ENCODE measurements around the gene CHD6.
"Not testable (repeated sequence)": the region's sequence is repeated elsewhere in the genome, so short reads cannot be mapped to it uniquely, and the experiment has no call there.

The CHD6 gene

GRCh38 chr20:41538810-41539596, 79.2 kb downstream of the CHD6 start:
- DNase-seq = no peak

DNA sequence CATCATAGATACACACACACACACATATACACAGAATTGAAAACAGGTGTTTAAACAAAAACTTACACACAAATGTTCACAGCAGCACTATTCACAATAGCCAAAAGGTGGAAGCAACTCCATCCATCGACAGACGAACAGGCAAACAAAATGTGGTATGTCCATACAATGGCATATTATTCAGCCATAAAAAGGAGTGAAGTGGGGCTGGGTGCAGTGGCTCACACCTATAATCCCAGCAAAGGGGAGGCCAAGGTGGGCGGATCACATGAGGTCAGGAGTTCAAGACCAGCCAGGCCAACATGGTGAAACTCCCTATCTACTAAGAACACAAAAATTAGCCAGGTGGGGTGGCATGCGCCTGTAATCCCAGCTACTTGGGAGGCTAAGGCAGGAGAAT, 80.3 kb downstream of the CHD6 start:
- DNase-seq = no peak

GRCh38 chr20:41535551-41535950, 82.6 kb downstream of the CHD6 start:
- DNase-seq = not testable (repeated sequence)

DNA sequence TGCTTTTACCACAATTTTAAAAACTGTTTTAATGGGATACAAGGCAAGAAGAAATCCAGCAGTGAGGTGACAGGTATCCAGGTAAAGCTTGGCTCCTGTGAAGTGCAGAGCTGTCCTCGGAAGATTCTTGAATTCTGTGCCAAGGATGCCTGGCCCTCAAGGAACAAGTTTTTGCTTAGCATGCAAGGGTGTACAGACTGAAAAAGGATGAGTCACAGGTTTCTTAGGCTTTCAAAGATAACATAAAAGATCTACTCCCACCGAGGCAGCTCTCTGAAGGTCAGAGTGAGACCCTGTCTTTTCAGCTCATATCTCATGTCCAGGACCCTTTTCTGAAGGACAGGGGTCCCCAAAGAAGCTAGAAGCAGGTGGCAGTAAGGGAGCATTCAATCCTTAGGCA, 83.3 kb downstream of the CHD6 start:
- no peak for DNase-seq

DNA sequence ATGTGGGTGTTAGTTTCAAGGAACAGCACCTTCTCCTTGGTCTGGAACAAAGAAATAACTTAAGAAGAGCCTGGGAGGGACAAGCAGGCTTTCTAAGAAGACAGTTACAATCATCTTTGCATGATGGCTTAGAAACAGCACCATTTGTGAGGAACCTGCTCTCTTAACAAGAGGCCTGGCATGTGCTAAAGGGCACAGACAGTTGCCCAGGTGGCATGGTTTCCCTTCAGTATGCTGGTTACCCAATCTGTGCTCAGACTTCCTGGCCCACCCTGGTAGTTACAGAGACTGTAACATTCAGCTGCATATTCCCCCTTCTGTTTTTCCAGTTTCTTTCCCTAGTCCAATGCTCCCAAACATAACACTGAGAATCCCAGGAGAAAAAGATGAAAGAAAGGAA, 84.0 kb downstream of the CHD6 start:
- no peak for DNase-seq

DNA sequence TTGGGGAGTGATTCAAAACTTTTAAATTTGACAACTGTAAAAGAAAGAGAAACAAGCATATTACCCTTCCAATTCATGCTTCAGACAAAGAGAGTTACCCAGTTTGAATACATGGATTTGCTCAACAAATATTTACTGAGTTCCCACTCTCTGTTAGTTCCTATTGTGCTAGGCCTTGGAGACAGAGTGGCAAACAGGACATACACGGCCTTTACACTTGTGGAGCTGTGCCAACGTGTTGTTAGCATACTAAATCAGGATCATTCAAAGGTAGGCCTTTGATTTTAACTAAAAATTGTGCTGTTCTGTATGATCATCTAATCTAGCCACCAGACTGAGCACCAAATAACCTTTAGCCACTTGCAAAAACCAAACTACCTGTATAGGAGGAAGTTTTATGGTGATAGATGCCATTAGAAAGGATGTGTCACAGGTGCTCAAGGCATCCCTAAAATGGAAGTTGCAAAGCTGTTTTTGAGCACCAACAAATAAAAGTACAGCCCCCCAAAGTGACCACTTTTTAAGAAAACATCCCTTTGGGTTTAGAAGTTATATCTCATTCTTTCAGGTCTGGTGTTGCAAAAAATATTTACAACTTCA, 84.5 kb downstream of the CHD6 start:
- no peak for DNase-seq

GRCh38 chr20:41532935-41533334, 85.2 kb downstream of the CHD6 start:
- DNase-seq = no peak

GRCh38 chr20:41531518-41532275, 86.5 kb downstream of the CHD6 start:
- no peak for DNase-seq

- DNase-seq = no peak
These were observed 87.3 kb downstream of the CHD6 start for GRCh38 chr20:41530923-41531322.

- DNase-seq = no peak
These were observed 91.8 kb downstream of the CHD6 start for GRCh38 chr20:41526327-41526726.

DNA sequence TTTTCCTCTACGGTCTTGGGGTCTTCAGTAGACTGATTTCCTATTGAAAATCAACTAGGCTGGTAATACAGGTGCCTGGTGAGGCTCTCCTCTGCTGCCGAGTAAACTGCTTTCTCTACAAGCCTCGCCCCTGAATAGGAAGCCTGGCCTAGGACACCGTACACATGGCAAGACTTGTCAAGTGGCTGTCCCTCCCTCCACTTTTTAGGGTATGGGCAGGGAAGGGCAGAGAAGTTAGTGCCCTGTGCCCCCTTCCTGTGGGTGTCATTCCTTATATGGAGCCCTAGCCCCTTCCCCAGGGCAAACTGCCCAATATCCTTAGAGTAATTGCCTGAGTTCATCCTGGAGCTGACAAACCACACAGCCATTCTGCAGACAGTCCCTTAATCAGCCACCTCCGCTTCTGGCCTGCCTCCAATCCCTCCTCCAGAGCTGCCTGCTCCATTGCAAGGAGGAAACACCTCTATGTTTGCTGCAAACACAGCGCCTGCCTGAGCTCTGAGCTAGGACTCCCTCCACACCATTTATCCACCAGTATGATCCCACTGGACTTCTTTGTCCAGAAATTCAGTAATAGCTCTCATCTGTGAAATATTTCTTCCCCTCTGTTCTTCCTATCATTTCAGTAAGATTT, 93.1 kb downstream of the CHD6 start:
- DNase-seq = no peak

- DNase-seq = no peak
These were observed 94.3 kb downstream of the CHD6 start for GRCh38 chr20:41523857-41524256.

DNA sequence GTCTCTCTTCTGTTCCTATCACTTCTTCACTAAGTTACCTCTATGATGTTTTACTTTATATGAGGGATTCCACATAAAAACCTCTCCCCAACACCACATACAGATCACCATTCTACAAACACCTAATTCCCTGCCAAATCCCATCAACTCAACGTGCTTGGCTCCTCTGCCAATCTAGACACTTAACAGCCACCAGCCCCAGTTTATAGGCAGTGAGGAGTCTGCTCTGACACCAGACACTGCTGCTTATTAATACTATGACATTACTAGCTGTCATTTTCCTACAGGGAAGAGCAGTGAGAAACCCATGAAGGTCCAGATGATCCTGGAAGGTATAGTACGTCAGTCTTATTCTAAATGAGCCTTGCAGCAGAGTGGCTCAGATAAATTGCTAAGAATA, 104.3 kb downstream of the CHD6 start:
- DNase-seq = no peak

DNA sequence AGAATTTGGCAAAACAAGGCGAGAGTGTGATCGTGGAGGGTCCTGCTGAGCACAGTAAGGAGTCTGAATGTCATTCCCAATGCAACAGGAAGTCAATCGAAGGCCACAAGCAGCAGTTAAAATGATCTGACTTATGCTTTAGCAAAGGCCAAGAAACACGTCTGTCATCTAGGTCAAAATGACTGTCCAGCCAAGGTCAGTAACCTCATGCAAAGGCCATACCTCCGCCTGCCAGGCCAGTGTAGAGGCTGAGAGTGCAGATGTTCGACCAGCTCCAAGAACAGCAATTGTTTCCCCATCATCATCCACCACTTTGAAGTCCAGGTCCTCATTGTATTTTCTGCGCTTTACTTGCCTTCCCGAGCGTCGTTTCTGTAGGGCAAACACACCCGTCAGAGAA, 105.6 kb downstream of the CHD6 start:
- DNase-seq = no peak

DNA sequence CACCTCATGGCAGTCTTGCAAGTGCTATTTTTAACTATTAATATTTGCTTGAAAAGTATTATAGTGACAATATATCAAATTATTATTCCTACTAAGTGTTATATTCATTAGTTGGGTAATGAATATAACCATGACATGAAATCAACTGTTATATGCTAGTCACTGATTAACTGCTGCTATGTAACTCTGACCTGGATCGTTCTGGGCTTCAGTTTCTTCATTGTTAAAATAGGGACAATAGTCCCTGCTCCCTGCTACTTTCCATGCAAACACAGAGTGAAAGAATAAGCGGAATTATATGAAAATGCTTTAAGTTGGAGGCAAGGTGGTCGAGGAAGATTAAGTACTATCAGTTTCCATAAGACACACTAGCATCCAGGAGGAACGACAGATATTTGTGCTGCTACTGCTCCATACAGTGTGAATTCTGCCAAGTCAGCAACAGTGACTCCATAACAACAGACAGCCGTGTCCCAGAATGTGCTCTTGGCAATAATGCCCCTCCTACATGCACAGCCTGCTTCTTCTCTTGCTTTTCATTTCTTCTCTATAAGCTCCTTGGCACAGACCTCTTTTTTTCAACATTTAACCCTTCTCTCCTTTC, 107.2 kb downstream of the CHD6 start:
- DNase-seq = no peak

DNA sequence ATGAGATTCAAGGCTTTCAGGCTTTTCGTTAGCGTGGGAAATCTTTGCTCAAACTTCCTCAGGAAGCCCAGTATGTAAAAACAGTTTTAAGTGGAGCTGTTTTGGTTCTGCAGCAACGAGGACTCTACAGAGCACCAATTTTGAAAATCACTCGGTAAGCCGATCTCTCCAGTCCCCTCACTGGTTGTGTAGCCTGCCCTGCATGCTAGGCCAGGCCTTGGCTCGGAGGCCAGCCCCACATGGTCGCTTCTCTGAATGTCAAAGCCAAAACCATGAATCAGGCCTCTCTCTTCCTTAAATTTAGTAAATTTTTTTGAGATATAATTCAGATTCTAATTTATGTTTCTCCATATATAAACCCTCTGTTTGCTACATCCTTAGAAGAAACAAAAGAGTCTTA, 108.0 kb downstream of the CHD6 start:
- DNase-seq = no peak

- no peak for DNase-seq
These were observed 108.6 kb downstream of the CHD6 start for GRCh38 chr20:41509316-41510200.

GRCh38 chr20:41508335-41508734, 109.8 kb downstream of the CHD6 start:
- no peak for DNase-seq

- no peak for DNase-seq
These were observed 110.3 kb downstream of the CHD6 start for GRCh38 chr20:41507851-41508250.

DNA sequence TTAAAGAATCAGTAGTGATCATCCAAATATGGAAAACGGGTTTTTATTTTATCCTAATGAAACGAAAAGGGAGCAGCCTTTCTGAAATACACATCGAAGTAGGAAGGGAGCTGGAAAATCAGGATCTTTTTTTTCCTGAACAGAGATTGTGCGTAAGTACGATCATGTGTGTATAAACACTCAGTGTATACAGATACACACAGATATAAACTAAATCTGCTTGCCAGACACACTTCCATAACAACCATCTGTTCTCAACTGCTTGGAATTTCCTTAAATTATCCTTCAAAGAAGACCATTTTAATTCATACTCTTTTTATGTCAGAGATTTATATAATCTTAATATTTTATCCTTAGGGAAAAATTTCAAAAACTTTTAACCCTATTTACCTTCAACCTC, 110.7 kb downstream of the CHD6 start:
- DNase-seq = no peak

GRCh38 chr20:41506192-41506915, 111.8 kb downstream of the CHD6 start:
- DNase-seq = no peak

Data from stimulated activated CD4-positive, alpha-beta T cell treated with anti-CD3 and anti-CD28 coated beads, Interleukin-2, amount 100 ng/mL, for 24 hours (primary cell).